Activated CD4-positive, CD25-positive, alpha-beta regulatory T cell (primary cell): ENCODE measurements around the gene PRSS50.

ENCODE experiments used
- DNase-seq, 4 experiments: peaks; one replicate each; lab custom pipeline; 2025; lab: John Stamatoyannopoulos, UW

PRSS50 gene

DNA sequence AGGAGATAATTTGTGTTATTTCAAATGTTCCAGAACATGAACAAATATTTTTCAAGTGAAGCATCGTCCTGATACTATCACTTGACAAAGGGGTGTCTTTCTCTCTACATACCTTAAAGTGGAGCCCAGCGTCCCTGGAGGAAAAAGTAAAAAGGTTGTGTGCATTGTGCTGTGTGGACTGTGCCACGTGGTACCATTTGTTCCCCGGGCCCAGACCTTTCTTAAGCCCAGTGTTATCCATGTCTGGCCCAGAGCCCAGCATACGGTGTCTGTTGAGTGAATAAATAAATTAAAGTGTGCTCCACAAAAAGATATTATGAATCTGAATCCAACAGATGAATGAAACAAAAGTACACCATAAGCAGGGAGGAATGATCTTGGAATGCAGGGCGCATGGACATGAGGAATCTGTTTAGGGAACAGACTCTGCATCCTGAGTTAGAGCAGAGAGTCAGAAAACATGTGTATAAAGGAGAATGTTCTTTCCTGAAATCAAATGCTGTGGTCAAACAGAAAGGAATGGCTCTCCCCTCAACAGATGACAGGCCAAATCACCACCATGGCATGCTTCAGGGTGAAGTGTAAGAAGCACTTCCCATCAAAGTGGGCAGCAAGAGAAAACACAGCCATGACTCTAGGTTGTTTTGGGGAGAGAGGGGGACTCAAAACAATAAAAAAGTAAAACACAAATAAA lies 8.1 kb upstream of the PRSS50 start:
- DNase-seq = no peak

GRCh38 chr3:46724424-46724823 lies 6.8 kb upstream of the PRSS50 start:
- no peak for DNase-seq

DNA sequence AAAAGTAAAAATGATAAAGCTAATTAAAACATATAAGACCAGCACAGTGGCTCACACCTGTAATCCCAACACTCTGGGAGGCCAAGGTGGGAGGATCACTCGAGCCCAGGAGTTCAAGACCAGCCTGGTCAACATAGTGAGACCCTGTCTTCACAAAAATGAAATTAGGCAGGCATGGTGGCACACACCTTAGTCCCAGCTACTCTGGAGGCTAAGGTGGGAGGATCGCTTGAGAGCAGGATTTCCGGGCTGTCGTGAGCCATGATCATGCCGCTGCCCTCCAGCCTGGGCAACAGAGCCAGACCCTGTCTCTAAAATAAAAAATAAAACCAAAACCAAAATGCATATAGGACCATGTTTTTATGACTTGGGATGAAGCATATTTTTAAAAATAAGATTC lies 4.8 kb upstream of the PRSS50 start:
- no peak for DNase-seq

DNA sequence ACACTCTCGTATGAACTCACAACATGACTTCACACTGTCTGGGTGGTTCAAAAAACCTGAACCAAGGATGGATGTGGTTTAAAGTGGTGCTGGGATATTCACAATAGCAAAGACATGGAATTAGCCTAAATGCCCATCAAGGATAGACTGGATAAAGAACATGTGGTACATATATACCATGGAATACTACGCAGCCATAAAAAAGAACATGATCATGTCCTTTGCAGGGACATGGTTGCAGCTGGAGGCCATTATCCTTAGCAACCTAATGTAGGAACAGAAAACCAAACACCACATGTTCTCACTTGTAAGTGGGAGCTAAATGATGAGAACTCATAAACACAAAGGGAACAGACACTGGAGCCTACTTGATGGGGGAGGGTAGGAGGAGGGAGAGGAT lies 3.3 kb upstream of the PRSS50 start:
- DNase-seq = no peak

DNA sequence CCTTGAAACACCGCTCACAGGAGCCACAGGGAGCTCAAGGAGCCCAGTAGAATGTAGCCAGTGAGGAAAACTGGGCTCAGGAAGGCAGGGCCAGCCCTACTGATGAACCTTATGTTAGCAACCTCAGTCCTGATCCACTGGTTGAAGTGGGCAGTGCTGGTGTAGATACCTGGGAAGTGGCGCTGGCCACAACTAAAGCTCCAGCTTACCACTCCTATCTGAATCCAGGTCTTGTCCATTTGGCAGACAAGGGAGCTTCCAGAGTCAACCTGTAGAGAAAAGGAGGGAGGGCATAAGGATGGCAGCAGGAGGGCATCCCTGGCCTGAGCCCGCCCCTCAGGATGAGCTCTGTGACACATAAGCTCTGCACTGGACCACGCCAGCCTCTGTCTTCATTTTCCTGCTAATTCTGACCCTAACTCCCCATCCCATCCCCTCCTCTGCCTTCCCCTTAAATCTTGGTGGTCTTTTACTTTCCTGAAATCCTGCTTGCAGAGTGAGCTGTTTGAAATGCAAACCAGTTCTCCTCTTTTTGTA lies 2.1 kb upstream of the PRSS50 start:
- no peak for DNase-seq

GRCh38 chr3:46719044-46719565 lies 1.4 kb upstream of the PRSS50 start:
- DNase-seq = no peak

DNA sequence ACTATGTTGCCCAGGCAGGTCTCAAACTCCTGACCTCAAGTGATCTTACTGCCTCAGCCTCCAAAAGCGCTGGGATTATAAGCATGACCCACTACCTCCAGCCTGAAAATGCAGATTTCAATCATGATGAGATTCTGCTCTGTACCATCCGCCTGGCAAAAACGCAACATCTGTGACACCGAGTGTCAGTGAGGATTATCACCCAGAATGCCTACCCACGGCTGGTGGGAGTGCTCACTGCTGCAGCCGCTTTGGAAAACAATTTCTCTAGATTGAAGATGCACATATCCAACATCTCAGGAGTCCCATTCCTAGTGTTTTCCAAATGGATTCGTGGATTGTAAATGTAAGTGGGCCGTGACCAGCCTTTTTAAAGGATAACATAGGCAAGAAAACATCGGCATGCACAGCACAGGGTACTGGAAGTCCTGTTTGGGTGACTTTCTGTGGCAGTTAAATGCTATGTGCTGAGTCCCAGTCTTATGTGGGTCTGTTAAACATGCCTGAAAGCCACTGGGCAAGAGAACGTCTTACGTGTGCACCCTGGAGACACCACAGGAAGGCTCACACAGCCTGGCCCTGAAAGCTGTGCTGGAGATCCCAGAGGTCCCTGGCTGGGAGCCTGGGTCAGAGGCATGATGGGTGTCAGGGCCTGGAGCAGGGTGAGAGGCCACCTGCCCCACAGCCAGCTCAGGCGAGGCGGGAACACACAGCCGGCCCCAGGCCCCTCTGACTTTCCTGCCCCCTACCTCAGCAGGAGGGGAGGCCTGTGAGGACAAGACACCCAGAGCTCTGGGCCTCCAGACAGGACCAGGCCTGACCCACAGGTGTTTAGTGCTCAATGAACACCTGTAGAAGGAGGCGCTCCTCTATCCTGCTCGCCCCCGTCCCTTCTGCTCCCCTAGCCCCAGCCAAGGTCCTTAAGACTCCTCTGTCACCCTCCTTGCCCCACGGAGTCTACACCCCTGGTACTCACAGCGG lies 918 bp downstream of the PRSS50 start:
- no peak for DNase-seq

GRCh38 chr3:46715507-46716175 lies 2.0 kb downstream of the PRSS50 start:
- no peak for DNase-seq

- no peak for DNase-seq
Measured at GRCh38 chr3:46714728-46715506, 2.8 kb downstream of the PRSS50 start.

DNA sequence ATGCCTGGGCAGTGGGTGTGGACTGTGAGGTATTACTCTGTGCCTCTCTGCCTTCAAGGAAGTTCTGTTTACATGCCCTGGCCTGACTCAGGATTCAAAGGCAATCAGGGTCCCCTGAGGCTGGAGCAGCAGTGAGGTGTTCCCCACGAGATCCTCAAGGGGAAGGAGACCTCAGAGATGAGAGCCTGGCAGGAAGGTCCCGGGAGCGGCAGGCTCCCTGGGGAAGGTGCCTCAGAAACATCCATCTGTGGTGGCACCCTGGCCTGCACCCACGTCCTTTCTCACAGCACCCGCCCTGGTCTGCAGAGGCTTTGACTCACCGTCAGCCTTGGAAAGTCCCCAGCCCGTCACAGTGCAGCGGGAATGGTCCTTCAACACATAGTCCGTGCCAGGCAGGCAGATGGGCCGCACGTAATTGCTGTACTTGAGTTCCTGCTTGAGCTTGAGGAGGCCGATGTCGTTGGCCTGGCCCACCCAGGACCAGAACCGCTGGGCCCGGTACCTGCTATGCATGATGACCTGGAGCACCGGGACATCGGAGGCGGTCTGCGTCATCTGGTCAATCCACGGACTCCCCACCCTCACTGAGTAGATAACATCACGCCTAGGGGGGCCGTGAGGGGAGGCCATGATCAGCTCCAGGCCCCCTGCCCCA lies 3.6 kb downstream of the PRSS50 start:
- no peak for DNase-seq

- DNase-seq = no peak
Measured at GRCh38 chr3:46713050-46713897, 4.4 kb downstream of the PRSS50 start.

- DNase-seq = no peak
Measured at GRCh38 chr3:46712191-46713049, 5.2 kb downstream of the PRSS50 start.

DNA sequence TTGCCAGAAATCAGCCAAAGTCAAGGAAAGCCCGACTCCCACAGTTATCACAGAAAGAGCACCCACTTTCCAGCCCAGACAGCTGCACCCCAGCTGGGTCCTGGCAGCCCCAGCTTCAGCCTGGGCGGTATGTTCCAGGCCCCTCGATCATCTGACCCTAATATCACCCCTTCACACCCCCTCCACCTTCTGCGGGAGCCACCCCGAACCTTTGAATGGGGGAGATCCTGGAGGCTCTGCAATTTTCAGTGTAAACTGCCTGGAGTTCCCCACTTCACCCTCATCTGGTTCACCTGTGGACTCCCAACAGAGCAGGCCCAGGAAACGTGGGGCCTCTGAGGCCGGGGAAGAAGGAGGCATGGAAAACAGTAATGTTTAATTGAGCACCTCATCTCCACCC lies 5.9 kb downstream of the PRSS50 start:
- DNase-seq = no peak

- DNase-seq = no peak
Measured at GRCh38 chr3:46711305-46711704, 6.4 kb downstream of the PRSS50 start.

- DNase-seq = no peak
Measured at GRCh38 chr3:46710671-46711295, 6.9 kb downstream of the PRSS50 start.

GRCh38 chr3:46710229-46710628 lies 7.4 kb downstream of the PRSS50 start:
- DNase-seq = no peak

- no peak for DNase-seq
Measured at GRCh38 chr3:46709721-46710120, 7.9 kb downstream of the PRSS50 start.

- no peak for DNase-seq
Measured at GRCh38 chr3:46709157-46709654, 8.5 kb downstream of the PRSS50 start.
